ENCODE measurements around the gene KLK7.

The KLK7 gene

DNA sequence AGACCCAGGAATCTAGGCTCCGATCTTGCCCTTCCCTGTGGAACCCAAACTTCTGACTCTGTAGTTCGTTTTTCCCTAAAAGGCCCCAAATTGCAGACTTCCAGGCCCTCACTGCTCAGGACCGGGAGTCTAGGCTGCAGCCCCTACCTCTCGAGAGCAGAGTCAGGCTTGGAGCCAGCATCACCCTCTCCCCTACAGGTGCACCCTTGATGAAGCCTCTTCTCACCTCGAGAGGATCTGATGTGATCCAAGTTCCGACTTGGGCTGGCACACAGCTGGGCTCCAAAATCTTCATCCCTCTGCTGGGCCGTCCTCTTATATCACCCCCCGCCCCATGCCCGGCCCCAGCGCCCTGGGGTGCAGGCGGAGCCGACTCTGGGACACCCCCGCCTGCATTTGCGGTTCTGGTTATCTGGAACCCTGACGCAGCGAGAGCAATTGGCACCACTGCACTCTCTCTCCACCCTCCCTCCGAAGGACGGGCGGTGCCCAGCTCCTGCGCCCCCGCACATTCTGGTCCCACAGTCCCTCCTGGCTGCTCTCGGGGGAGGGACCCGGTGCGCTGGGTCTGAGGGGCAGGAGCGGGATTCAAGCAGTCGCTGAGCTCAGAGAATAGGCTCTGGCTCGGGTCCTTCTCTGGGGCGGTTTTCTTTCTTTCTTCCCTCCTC, at the start of gene KLK7:
KLK7 (minus strand) TSS at position 293 of the 668 bp plus-strand sequence. CDS start 1,518 bp downstream, outside the sequence.
- H3K9ac ChIP-seq (ENCODE audit: low read length), result no peak within 1 kb of the TSS
- H3K36me3 ChIP-seq (ENCODE audit: insufficient read depth, low read length), result no peaks in the 10 kb centered on the region
- H3K9me3 ChIP-seq (ENCODE audit: low read length), result no peaks in the 10 kb centered on the region
- peaks cover 0 to 19% of the 10 kb centered on the region in 2 donors for H3K27me3 ChIP-seq (ENCODE audit: control insufficient read depth in 1 of 2, insufficient read depth in 2 of 2, low read length in 2 of 2)
- no peaks in the 10 kb centered on the region for H3K4me1 ChIP-seq (ENCODE audit: insufficient read depth, low read length)
- H3K4me3 ChIP-seq (ENCODE audit: low read depth in 1 of 2, low read length in 2 of 2), result no peak within 1 kb of the TSS
- H3K27ac ChIP-seq (ENCODE audit: low read depth, low read length), result no peak within 1 kb of the TSS

DNA sequence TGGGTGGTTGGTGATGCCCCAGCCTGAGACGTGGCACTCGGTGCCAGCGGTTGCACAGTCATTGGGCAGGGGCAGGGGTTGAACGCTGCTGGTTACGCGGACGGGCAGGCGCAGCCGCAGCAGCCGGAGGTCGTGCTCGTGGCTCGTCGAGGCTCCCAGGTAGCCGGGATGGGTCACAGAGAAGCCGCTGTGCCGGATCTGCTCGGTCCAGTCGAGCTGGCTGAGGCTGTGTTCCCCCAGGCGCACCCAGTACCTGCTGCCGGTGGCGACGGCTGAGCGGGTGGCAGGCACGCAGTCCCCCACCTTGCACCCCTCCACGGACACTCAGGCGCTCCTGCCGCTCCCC, 48.1 kb upstream of the KLK7 start:
- no peak overlapping the region for H3K9ac ChIP-seq (ENCODE audit: low read length)
- no peak overlapping the region for H3K4me3 ChIP-seq (ENCODE audit: low read depth in 1 of 2, low read length in 2 of 2)
- H3K9me3 ChIP-seq (ENCODE audit: low read length), result no peaks in the 10 kb centered on the region
- peaks cover 0 to 9% of the 10 kb centered on the region in 2 donors for H3K27me3 ChIP-seq (ENCODE audit: control insufficient read depth in 1 of 2, insufficient read depth in 2 of 2, low read length in 2 of 2)
- no peaks in the 10 kb centered on the region for H3K36me3 ChIP-seq (ENCODE audit: insufficient read depth, low read length)
- no peak overlapping the region for H3K27ac ChIP-seq (ENCODE audit: low read depth, low read length)
- no peaks in the 10 kb centered on the region for H3K4me1 ChIP-seq (ENCODE audit: insufficient read depth, low read length)

DNA sequence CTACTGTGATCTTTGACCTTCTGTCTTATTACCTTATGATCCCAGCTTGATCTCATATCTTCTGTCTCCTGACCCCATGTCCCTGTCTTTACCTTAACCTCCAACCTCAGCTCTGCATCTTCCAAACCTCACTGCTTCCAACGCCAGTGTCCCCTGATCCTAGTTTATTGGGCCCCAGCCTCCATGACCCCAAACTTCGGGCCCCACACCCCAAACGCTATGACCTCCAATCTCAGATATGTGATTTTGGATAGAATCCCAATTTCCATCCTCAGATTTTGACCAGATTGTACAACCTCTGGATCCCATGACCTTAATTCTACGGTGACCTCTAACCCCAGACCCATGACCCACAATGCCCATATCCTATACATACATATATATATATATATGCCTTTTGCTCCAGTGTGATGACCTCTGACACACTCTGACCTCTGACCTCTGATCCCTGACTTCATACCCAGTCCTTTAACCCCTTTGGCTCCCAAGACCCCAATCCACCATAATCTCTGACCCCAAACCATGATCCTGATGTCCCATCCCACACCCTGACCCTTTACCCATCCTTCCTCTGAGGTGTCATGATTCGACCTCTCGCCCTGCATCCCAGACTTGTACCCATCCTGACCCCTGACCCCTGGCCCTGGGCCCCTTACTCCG, 47.6 kb upstream of the KLK7 start:
- Histone ChIP-seq H3K36me3 (ENCODE audit: insufficient read depth, low read length) (no peaks in the 10 kb centered on the region), H3K9me3 (ENCODE audit: low read length) (no peaks in the 10 kb centered on the region), H3K4me3 (ENCODE audit: low read depth in 1 of 2, low read length in 2 of 2) (no peak overlapping the region), H3K9ac (ENCODE audit: low read length) (no peak overlapping the region), H3K4me1 (ENCODE audit: insufficient read depth, low read length) (no peaks in the 10 kb centered on the region), H3K27me3 (ENCODE audit: control insufficient read depth in 1 of 2, insufficient read depth in 2 of 2, low read length in 2 of 2) (peaks cover 0 to 11% of the 10 kb centered on the region in 2 donors), H3K27ac (ENCODE audit: low read depth, low read length) (no peak overlapping the region)

DNA sequence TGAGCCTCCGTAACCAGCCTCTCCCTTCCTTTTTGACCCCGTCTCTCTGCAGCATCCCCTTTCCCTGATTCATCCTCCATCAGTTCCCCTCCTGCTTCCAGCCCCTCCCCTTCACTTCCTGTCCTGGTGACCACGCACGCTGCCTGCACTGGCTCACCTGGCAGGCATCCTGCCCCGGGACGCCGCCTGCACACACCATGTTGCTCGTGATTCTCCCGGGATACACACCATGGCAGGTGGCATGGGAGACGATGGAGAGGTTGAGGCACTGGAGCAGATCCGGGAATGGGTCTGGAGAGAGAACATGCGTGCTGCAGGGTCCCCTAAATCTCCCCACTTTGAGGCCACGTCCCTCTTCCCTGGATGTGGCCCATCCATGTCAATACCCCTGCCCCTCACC, 46.9 kb upstream of the KLK7 start:
- Histone ChIP-seq H3K9me3 (ENCODE audit: low read length) (no peaks in the 10 kb centered on the region), H3K4me1 (ENCODE audit: insufficient read depth, low read length) (no peaks in the 10 kb centered on the region), H3K36me3 (ENCODE audit: insufficient read depth, low read length) (no peaks in the 10 kb centered on the region), H3K27me3 (ENCODE audit: control insufficient read depth in 1 of 2, insufficient read depth in 2 of 2, low read length in 2 of 2) (peaks cover 0 to 16% of the 10 kb centered on the region in 2 donors), H3K4me3 (ENCODE audit: low read depth in 1 of 2, low read length in 2 of 2) (no peak overlapping the region), H3K9ac (ENCODE audit: low read length) (no peak overlapping the region), H3K27ac (ENCODE audit: low read depth, low read length) (no peak overlapping the region)

DNA sequence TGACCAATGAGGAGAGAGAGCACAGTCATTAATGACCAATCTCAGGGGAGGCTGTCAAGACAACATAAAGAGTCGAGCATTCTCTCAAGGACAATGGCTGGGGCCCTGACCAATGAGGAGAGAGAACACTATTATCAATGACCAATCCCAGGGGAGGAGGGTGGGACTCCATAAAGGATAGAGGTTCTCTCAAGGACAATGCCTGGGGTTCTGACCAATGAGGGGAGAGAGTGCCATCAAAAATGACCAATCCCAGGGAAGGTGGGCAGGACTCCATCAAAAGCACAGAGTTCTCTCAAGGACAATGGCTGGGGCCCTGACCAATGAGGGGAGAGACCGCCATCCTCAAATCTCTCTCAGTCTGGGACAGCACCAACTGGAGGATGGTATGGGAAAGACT, 46.0 kb upstream of the KLK7 start:
- Histone ChIP-seq H3K36me3 (ENCODE audit: insufficient read depth, low read length) (no peaks in the 10 kb centered on the region), H3K27me3 (ENCODE audit: control insufficient read depth in 1 of 2, insufficient read depth in 2 of 2, low read length in 2 of 2) (peaks cover 0 to 21% of the 10 kb centered on the region in 2 donors), H3K4me3 (ENCODE audit: low read depth in 1 of 2, low read length in 2 of 2) (no peak overlapping the region), H3K9me3 (ENCODE audit: low read length) (no peaks in the 10 kb centered on the region), H3K4me1 (ENCODE audit: insufficient read depth, low read length) (no peaks in the 10 kb centered on the region), H3K9ac (ENCODE audit: low read length) (no peak overlapping the region), H3K27ac (ENCODE audit: low read depth, low read length) (no peak overlapping the region)

DNA sequence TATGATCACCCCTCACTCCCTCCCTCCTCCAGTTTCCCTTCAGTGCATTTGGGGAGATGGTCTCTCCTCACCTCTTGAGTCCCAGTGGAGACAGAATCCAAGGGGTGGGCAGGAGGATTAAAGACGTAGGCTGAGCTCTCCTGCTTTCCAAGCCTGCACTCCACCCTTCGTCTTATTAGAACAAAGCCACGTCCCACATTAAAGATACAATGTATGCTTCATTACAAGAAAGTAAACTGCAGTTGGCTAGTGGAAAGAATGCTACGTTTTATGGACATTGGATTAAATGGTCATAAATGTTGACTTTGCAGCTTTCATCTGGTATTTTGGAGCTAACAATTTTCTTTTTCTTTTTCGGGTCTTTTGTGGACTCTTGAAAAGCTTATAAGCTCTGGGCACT, 44.2 kb upstream of the KLK7 start:
- Histone ChIP-seq H3K9ac (ENCODE audit: low read length) (no peak overlapping the region), H3K4me3 (ENCODE audit: low read depth in 1 of 2, low read length in 2 of 2) (no peak overlapping the region), H3K9me3 (ENCODE audit: low read length) (no peaks in the 10 kb centered on the region), H3K36me3 (ENCODE audit: insufficient read depth, low read length) (no peaks in the 10 kb centered on the region), H3K27ac (ENCODE audit: low read depth, low read length) (no peak overlapping the region), H3K27me3 (ENCODE audit: control insufficient read depth in 1 of 2, insufficient read depth in 2 of 2, low read length in 2 of 2) (peaks cover 8 to 21% of the 10 kb centered on the region in 2 donors), H3K4me1 (ENCODE audit: insufficient read depth, low read length) (no peaks in the 10 kb centered on the region)

DNA sequence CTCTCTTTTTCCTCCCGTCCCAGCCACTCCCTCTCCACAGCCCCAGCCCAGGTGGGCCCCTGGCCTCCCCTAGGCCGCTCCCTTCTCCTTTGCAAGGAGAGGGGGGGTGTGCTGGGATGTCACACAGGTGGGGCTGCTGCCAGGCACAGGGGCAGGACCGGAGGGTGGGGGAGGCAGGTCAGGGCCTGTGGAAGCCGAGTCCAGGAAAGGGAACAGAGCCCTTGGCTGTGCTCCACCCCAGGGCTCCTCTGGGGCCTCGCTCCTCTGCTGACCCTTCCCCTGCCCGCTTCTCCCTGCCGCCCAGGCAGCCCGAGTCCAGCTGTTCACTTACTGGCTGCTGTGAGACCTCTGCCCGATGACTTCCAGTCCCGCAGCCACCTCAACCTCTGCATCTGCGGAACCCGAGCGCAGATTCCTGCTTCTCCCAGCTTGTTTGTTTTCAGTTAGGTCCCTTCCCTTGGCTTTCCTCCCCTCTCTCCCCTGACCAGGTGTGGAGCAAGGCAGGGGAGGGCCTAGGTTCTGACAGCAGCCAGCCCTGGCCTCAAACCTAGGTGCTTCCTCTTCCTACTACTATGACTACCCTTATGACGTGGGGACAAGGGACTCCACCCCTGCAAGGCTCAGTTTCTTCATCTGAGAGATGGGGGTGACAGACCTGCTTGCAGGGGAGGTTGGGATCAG, 43.5 kb upstream of the KLK7 start:
- Histone ChIP-seq H3K9me3 (ENCODE audit: low read length) (no peaks in the 10 kb centered on the region), H3K27me3 (ENCODE audit: control insufficient read depth in 1 of 2, insufficient read depth in 2 of 2, low read length in 2 of 2) (peaks cover 8 to 21% of the 10 kb centered on the region in 2 donors), H3K9ac (ENCODE audit: low read length) (no peak overlapping the region), H3K4me3 (ENCODE audit: low read depth in 1 of 2, low read length in 2 of 2) (no peak overlapping the region), H3K27ac (ENCODE audit: low read depth, low read length) (no peak overlapping the region), H3K36me3 (ENCODE audit: insufficient read depth, low read length) (no peaks in the 10 kb centered on the region), H3K4me1 (ENCODE audit: insufficient read depth, low read length) (no peaks in the 10 kb centered on the region)

DNA sequence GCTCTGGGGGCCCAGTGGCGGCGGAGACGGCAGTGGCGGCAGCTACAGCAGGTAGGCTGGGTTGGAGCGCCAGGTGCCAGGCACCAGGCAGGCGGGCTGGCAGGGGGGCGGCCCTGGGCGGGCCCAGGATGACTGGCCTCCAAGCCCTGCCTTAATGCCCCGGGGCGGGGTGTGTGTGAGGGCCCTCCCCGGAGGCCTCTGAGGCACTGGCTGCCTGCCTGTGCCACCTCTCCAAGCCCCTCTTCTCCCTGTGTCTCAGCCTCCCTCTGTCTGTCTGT, 42.8 kb upstream of the KLK7 start, which contains the start of gene KLK11:
KLK11 (minus strand) TSS at position 63 of the 278 bp plus-strand sequence. CDS start 985 bp downstream, outside the sequence.
- Histone ChIP-seq H3K9me3 (ENCODE audit: low read length) (no peaks in the 10 kb centered on the region), H3K4me3 (ENCODE audit: low read depth in 1 of 2, low read length in 2 of 2) (no peak within 1 kb of the TSS), H3K27me3 (ENCODE audit: control insufficient read depth in 1 of 2, insufficient read depth in 2 of 2, low read length in 2 of 2) (peaks cover 8 to 21% of the 10 kb centered on the region in 2 donors), H3K4me1 (ENCODE audit: insufficient read depth, low read length) (no peaks in the 10 kb centered on the region), H3K36me3 (ENCODE audit: insufficient read depth, low read length) (no peaks in the 10 kb centered on the region), H3K9ac (ENCODE audit: low read length) (no peak within 1 kb of the TSS), H3K27ac (ENCODE audit: low read depth, low read length) (no peak within 1 kb of the TSS)

DNA sequence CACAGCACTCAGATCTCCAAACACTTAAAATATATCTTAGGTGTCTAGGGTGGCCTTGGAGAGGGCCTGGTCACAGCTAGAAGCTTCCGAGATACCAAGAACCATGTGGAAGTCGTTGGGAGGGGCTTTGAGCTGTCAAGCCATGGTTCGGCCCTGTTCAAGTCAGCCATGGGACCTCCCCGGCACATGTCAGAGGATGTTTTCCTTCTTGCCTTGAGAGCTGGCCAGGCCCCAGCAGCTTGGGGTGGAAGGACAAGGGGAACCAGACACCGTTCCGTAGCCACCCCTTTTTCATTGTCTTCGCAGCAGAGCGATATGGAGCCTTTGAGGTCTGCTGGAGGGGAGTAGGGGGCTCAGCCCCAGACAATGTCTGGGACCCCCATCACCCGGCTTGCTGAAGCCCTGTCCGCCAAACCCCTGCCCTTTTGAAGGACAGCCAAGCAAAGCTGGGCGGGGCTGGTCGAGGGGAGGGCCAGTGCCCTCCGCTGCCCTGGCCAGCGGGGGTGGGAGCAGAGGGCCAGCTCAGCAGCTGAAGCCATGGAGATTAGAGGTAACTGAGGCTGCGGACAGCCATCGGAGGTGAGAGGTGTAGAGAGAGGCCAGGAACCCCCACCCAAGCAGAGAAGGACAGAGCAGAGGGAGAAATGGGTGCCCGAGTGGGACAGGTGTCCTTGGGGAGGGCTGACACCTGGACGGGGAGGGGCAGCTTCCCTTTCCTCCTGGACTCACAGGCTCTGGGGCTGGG, 42.3 kb upstream of the KLK7 start:
- H3K4me3 ChIP-seq (ENCODE audit: low read depth in 1 of 2, low read length in 2 of 2), result no peak overlapping the region
- peaks cover 11 to 21% of the 10 kb centered on the region in 2 donors for H3K27me3 ChIP-seq (ENCODE audit: control insufficient read depth in 1 of 2, insufficient read depth in 2 of 2, low read length in 2 of 2)
- no peaks in the 10 kb centered on the region for H3K9me3 ChIP-seq (ENCODE audit: low read length)
- H3K9ac ChIP-seq (ENCODE audit: low read length), result no peak overlapping the region
- no peak overlapping the region for H3K27ac ChIP-seq (ENCODE audit: low read depth, low read length)
- H3K36me3 ChIP-seq (ENCODE audit: insufficient read depth, low read length), result no peaks in the 10 kb centered on the region
- no peaks in the 10 kb centered on the region for H3K4me1 ChIP-seq (ENCODE audit: insufficient read depth, low read length)

DNA sequence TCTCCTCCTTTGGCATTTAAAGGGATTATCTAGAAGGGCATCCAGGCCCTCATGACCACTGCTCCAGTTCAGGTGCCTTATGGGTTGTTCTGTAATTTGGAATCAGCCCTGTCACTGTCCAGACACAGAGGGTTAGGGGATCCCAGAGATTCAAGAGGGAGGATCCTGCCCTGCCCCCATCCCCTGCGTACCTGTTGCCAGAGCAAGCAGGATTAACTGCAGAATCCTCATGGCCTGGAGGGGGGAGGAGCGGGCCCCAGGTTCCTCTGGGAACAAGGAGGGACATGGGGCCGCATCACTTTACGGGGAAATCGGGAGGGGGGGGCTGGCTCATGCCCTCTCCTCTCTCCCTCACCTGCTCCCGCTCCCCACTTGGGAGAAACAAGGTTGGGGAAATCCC, 41.7 kb upstream of the KLK7 start:
- H3K27me3 ChIP-seq (ENCODE audit: control insufficient read depth in 1 of 2, insufficient read depth in 2 of 2, low read length in 2 of 2), result peaks cover 11 to 22% of the 10 kb centered on the region in 2 donors

DNA sequence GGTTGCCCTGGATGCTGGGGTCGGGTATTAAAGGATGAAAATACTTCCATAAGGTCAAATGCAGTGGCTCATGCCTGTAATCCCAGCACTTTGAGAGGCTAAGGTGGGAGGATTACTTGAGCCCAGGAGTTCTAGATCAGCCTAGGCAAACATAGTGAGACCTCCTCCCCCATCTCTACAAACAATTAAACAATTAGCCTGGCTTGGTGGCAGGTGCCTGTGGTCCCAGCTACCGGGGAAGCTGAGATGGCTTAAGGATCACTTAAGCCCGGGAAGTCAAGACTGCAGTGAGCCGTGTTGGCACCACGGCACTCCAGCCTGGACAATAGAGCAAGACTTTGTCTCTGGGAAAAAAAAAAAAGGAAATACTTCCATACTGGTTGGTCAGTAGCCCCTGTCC, 41.2 kb upstream of the KLK7 start:
- Histone ChIP-seq H3K9ac (ENCODE audit: low read length) (no peak overlapping the region), H3K9me3 (ENCODE audit: low read length) (no peaks in the 10 kb centered on the region), H3K36me3 (ENCODE audit: insufficient read depth, low read length) (no peaks in the 10 kb centered on the region), H3K4me1 (ENCODE audit: insufficient read depth, low read length) (no peaks in the 10 kb centered on the region), H3K4me3 (ENCODE audit: low read depth in 1 of 2, low read length in 2 of 2) (no peak overlapping the region), H3K27ac (ENCODE audit: low read depth, low read length) (no peak overlapping the region), H3K27me3 (ENCODE audit: control insufficient read depth in 1 of 2, insufficient read depth in 2 of 2, low read length in 2 of 2) (peaks cover 11 to 26% of the 10 kb centered on the region in 2 donors)

More for the DNA sequence above, 41.7 kb upstream of the KLK7 start:
- H3K4me1 ChIP-seq (ENCODE audit: insufficient read depth, low read length), result no peaks in the 10 kb centered on the region
- H3K9me3 ChIP-seq (ENCODE audit: low read length), result no peaks in the 10 kb centered on the region
- no peak overlapping the region for H3K9ac ChIP-seq (ENCODE audit: low read length)
- H3K36me3 ChIP-seq (ENCODE audit: insufficient read depth, low read length), result no peaks in the 10 kb centered on the region
- H3K27ac ChIP-seq (ENCODE audit: low read depth, low read length), result no peak overlapping the region
- H3K4me3 ChIP-seq (ENCODE audit: low read depth in 1 of 2, low read length in 2 of 2), result no peak overlapping the region
